ENCODE data around the gene DLG2. TPM values are rescaled to one million over a fixed set of nuclear protein-coding genes. Genes with fewer than 3 reads are reported as not detected.

Gene DLG2
- total RNA-seq, 2 donors from 2014 or later = 1.9 to 3.2 TPM

DNA sequence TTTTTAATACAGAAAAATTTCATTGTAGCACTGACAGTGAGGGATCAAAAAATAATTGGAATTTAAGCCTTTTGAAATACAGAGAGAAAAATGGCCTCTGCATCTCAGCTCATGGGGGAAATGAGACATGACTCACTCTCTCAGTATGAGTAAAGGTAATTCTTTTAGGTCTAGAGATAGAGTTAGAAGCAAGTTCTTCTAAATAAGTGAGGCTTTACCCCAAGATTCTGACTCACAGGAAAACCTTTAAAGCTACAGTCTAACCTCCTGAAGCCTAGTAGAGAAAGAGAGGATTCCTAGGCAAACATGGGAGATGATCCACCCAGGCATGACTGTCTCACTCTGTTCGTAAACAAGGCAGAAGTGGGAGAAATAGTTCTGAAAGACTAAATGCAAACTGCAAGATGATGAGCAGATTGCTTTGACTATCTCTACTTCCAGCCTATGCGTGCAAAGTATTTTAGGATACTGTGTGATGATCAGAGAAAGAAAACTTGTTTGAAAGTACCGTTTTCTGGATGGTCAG, 1337.7 kb downstream of the DLG2 start:
- intact Hi-C loops (cut with DNase I, micrococcal nuclease) = no loop called here
- DNase-seq = no peak
- no peak for ATAC-seq

DNA sequence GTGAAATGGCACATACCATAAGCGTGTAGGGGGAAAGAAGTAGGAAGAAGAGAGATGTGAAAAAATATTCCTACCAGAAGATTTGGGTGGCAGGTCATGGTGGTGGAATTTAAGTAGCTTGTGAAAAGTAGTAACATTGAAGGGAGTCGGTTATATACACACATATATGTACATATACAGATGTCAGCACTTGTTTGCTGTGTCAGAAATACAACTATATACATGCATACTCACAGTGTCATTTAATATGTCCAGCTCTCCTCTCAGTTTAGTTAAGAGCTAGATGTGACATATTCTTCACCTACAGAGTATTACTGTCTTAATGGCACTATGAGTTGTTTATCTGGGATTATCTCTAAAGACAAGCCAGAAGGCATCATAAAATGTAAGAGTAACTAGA, 1353.6 kb downstream of the DLG2 start:
- intact Hi-C loops (cut with DNase I, micrococcal nuclease) = no loop called here
- DNase-seq (no peak), ATAC-seq (no peak)

DNA sequence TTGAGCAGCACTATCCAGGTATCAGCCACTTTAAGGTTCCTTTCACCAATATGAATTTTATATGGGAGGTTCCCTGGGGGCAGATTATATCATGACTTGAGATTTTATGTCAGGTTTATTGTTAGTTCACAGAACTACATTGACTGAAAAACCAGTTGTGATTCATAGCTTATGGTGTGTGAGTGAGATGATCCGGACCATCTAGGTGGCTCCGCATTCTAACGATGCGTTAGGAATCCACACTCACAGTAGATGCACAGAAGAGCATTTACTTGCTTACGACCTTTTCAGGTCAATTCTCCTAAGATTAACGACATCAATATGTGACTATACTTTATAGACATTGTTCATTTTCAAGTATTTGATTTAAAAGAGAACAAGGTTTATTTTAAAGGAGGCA, 1356.7 kb downstream of the DLG2 start:
- no peak for DNase-seq
- intact Hi-C loops (cut with DNase I, micrococcal nuclease) = no loop called here
- ATAC-seq = no peak

DNA sequence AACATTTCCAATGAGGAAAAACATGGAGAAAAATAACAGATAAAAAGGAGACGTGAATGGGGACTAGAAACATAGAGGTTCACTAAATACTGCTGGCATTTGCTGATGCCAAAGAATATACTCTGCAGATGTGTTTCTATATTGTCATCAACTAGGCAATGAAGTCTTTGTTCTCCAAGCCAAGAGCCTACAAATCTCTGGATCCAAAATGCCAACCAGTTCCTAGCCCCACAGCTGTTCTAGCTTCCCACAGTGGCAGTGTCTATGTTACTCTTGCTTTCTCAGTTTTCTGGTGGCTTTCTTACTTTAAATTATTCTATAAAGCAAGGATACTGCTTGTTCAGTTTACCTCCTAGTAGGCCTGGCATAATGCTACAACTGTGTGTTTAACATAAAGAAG, 1363.1 kb downstream of the DLG2 start:
- ATAC-seq = no peak
- no peak for DNase-seq
- intact Hi-C loops (cut with DNase I, micrococcal nuclease) = no loop called here

DNA sequence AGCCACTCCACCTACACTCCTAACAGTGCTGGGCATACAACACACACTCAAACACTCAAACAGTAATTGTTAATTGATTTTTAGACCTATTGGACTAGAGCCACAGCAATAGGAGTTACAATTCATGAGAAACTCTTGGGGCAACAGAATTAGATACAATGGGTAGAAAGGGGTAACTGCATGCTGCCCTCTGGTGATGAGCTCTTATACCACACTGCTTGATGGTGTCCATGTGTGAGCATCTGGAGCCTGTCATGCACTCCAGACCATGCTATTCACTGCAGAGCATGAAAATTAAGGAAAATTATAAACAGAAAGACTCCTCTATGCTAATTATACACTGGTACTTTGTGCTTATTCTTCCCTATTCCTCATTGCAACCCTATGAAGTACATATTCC, 1365.4 kb downstream of the DLG2 start:
- DNase-seq (no peak), ATAC-seq (no peak)
- intact Hi-C loops (cut with DNase I, micrococcal nuclease) = no loop called here

DNA sequence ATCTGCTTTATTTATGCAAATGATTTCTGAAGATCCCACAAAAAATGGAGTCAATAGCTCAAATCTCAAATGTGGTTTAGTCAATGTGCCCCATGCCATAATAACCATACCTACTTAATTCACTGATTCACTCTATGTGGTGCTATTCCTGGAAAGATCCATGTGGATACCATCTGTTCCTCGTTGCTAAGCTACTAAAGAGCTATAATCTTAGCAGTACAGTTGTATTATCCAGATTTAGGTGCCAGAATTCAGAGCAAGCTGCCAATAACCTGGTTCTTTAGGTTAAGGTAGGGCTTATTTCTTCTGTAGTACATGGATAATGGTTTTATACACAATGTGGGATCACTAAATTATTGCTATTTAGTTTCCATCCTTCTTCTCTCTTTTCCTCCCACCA, 1366.3 kb downstream of the DLG2 start:
- intact Hi-C loops (cut with DNase I, micrococcal nuclease) = no loop called here
- ATAC-seq = no peak
- no peak for DNase-seq

DNA sequence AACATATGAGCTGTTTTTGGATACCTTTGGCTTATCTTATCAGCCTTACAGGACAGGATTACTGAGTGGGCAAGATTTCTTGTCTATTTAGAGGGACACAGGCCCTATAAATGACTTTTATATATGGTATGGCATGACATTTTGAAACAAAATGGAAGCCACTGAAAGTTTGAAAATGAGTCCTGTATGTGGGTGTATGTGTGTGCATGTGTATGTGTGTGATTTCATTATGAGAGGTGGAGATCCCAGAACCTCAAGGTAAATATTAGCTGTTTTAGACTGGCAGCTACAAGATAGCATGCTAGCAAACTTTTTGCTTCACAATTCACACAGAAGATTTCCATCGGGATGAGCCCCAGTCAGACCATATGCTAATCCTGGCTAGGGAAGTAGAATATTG, 1370.5 kb downstream of the DLG2 start:
- ATAC-seq (no peak), DNase-seq (no peak)
- intact Hi-C loops (cut with DNase I, micrococcal nuclease) = no loop called here

DNA sequence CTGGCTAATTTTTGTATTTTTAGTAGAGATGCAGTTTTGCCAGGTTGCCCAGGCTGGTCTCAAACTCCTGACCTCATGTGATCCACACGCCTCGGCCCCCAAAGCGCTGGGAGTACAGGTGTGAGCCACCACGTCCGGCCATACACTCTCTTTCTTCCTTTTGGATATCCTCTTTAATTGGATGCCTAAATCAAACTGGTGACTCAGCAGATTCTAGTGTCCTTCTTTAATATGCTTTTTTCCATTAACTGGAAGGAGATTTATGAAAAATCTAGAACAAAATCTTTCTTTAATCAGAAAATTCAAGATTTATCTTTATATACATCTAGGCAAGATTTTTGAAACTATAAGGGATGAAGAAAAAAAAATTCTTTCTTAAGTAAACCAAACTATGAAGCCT, 1371.7 kb downstream of the DLG2 start:
- ATAC-seq (no peak), DNase-seq (no peak)
- intact Hi-C loops (cut with DNase I, micrococcal nuclease) = no loop called here

DNA sequence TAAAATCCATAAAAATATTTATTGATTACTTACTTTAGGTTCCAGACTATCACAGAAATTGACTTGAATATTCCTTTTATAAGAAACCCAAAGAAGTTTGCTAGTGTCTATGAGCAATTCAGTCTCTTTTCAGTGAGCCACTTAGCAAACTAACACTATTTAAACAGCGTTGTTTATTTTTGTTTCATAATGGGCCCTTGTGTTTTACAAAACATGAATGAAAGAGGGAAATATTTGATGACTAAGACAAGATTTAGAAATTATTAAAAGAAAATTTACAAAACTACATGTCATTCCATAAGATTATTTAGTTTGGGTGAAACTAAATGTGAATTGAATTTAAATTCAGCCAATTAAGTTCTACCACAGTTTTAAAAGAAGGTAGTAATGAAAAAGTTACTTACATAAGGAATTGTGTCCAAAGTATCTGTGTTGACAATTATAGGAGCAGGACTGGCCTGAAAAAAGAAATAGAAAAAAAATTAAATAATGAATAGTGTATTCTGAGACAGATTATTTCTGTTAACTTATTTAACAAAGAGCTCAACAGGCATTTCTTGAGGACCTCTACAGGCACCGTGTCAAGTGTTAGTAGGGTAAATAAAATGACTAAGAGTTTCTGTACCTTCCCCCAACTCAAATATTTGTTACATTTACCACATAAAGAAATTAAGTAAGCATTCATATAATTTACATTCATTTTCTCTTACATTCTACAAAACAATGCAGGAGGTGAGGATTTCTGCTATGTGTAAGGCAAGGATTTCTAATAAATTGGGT, 1376.1 kb downstream of the DLG2 start:
- intact Hi-C loops (cut with DNase I, micrococcal nuclease) = no loop called here
- no peak for ATAC-seq
- no peak for DNase-seq

DNA sequence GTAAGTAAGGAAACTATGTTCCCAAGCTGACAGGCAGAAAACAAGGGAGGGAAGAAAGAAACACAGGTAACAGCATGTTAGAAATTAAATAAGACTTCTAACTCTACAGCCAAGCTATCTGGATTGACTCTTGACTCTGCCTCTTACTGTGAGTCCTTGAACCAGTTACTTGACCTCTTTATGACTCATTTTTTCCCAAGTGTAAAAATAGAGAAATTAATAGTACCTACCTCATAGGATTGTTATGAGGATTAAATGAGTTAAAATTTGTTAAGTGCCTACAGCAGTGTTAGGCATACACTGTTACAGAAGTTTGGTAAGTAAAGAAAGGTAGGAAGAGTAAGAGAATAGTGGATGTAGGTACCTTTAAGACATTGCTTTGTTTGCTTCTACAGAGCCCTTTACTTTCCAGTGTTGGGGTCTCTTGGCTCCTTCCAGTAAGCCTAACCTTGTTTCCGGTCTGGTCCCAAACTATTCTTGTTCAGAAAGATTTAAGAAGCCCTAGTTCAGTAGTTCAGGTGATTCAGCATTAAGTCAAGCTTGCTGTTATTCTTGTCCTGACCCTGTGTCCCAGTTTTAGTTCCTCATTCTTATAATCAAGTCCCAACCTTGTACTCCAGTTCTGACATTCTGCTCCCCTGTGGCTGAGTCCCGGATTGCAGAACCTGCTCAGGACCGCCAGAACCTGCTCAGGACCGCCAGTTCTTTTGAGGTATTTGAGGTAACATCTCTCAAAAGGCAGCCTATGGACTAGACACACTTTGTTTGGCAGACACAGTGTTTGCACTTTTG, 1377.6 kb downstream of the DLG2 start:
- ATAC-seq (no peak), DNase-seq (no peak)
- intact Hi-C loops (cut with DNase I, micrococcal nuclease) = no loop called here

DNA sequence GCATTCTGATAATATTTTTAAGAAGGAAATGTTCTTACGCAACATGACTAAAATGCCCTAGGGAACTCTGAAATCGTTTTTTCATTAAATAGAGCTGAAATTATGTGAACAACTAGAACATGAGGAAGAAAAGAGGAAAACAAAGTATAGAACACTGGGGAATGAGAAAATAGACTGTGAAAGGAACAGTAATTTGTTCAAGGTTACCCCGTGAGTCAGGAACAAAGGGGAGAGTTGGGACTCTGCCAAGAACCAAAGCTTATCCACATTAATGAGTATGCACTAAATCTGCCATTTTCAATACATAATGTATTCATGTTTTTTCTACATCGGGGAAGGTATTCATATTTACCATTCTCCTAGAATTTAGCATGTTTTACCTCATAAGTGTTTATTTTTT, 1379.2 kb downstream of the DLG2 start:
- intact Hi-C loops (cut with DNase I, micrococcal nuclease) = no loop called here
- DNase-seq = no peak
- no peak for ATAC-seq

DNA sequence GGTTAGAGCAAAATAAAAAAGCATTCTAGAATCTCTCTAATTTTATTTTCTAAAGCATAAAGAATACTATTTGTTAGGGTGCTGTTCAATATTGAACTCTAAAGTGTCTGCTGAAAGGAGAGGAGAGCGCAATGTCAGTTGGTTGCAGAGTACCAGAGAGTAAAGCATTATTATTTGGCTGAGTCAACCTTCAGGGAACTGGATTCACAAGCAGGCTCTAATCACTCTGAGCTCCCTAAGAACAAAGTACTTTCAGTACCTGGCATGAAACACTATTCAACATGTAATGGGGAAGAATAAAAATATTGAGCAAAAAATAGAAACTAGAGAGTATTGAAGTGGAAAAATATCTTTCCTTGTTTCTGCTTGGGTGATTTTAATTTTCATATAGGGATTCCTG, 1380.0 kb downstream of the DLG2 start:
- ATAC-seq (no peak), DNase-seq (no peak)
- intact Hi-C loops (cut with DNase I, micrococcal nuclease) = no loop called here

DNA sequence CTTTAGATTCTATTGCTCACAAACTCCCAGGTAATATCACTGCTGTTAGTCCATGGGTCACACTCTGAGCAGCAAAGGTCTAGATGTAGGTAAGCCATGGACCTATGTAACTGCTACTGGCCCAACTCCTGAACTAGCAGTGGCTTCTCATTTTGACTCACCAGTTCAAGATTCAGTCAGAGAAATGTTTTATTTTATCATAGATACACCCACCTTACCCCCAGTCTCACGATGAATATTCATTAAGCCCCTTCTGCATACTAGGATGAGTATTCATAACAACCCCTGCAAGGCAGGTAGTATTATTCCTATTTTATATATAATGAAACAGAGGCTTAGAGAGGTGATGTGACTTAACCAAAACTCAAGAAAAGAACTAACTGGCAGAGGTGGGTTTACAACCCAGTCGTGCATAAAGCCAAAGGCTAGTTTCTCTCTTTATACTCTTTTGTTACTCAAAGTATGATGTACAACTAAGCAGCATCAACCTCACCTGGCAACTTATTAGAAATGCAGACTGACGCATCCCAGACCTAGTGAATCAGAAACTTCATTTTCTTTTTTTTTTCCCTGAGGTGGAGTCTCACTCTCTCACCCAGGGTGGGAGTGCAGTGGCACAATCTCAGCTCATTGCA, 1383.4 kb downstream of the DLG2 start:
- ATAC-seq (no peak), DNase-seq (no peak)
- intact Hi-C loops (cut with DNase I, micrococcal nuclease) = no loop called here

DNA sequence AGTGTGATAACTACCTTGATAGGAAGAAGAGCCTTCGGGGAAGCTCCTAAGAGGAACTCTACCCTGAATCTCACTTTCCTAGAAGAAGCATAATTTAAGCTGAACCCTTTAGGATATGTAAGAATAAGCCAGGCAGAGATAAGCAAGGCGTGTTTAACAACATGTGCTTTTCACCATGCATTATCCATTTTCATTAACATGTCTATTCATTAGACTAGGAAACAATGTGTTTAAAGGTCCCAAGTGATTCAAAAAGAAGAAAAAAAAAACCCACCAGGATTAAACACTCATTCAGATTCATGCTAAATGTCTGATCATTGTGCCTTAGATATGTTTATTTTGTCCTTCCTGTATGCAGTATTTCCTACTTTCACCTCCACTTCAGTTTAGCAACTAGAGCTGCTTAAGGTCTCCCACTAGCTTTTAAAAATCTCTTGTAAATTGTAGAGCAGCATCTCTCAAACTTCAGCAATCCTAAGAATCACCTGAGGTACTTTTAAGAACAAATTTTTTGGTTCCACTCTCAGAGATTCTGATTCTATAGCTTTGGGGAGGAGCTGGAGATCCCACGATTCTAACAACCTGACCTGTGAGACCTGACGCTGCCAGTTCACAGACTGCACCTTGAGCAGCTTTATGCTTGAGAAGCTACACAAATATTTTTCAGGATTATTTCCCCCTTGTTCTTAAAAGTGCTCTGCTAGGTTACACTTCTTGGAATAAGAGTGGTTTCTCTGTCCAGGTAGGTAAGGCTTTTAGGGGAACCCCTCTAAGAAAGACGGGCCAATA, 1385.6 kb downstream of the DLG2 start:
- ATAC-seq (no peak), DNase-seq (no peak)
- intact Hi-C loops (cut with DNase I, micrococcal nuclease) = no loop called here

DNA sequence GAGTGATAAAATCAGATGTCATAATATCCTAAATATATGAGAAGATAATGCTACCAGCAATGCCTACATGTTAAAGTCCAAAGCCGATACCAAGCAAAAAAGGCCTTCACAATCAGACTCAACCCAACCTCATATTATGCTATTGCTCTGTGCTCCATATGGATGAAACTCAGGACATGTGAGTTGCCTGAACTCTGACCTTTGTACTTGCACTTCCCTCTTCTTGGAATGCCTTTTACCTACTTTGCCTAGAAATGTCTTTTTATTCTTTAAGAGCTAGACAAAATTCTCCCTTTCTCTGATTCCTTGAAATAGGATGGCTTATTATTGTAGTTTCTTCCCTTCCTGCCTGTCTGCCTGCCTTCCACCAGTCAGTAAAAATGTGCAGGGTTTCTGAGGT, 1386.3 kb downstream of the DLG2 start:
- DNase-seq (no peak), ATAC-seq (no peak)
- intact Hi-C loops (cut with DNase I, micrococcal nuclease) = no loop called here

DNA sequence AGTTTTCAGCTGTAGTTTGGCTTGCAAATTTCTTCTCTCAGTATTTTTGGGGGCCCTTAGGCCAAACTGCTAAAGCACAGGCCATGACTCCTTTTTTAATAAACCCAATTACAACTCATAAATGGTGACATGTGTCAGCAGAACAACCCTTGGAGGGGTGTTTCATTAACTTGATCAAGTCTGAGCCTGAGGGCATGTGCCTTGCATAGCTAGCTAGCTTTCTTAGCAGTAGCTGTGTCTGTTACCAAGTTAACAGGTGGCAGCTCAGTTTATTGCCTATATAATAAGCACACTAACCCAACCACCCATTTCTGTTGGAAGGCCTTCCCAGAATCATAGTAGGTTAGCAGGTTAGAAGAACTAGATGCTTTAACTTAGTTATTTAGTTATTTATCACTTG, 1390.7 kb downstream of the DLG2 start:
- no peak for DNase-seq
- intact Hi-C loops (cut with DNase I, micrococcal nuclease) = no loop called here
- ATAC-seq = no peak

DNA sequence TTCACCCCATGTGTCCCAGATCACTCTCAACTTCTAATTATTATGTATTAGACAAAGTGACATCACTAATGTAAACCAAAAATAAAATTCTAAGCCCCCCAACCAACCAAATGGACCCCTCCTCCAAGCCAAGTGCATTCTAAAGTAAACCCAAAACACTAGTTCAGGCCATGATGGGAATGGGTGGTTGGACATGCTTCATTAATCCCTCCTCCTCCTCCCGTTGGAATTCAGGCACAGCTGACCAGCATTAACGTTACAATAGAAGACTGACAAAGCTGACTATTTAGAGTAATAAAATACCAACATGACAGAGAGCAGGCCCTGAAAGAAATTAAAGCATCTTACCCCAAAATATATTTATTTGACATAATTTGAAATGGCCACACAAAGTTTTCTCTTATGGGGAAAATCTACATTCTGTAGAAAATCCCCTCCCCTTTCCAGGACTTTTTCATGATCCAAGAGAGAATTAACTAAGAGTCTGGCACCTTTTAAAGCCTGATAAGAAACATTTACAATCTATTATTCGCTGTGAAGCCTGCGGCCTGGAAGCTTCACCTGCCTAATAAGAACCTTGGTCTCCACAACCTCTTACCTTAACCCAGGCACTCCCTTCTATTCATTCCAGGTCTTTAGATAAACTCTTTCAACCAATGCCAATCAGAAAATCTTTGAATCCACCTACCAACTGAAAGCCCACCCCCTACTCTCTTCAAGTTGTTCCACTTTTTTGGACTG, 1392.5 kb downstream of the DLG2 start:
- intact Hi-C loops (cut with DNase I, micrococcal nuclease) = no loop called here
- no peak for DNase-seq
- ATAC-seq = no peak

DNA sequence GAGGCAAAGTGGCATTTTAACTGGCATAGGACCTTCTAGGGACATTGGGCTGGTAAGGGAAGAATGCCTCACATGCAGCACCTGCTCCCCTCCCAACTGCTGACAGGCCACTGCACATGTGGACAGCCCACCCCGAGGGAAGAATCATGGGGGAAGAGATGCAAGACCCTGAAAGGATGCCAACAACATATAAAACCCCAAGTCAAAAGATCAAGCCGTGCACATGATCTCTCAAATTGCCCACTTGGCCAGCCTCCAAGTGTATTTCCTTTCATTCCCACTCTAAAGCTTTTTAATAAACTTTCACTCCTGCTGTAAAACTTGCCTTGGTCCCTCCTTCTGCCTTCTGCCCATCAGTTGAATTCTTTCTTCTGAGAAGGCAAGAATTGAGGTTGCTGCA, 1393.1 kb downstream of the DLG2 start:
- intact Hi-C loops (cut with DNase I, micrococcal nuclease) = no loop called here
- no peak for ATAC-seq
- DNase-seq = no peak

DNA sequence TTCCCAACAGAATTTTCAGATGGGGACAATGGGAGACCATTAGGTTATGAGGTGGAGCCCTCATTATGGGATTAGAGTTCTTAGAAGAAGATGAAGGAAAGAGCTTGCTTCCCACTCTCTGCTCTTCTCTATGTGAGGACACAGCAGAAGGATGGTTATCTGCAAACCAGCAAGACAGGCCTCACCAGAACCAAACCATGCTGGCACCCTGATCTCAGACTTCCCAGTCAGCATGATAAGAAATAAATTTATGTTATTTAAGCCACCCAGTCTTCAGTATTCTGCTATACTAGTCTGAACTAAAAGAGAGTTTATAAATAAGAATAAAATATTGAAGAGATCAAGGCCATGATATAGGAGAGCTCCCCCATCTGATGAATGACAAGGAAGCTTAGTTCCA, 1394.6 kb downstream of the DLG2 start:
- no peak for DNase-seq
- intact Hi-C loops (cut with DNase I, micrococcal nuclease) = no loop called here
- no peak for ATAC-seq
